Thoracic aorta (tissue), 2 donors: ENCODE results near the gene CYP27C1. TPM values are rescaled to one million over a fixed set of nuclear protein-coding genes. Genes with fewer than 3 reads are reported as not detected.

Experiments
- ATAC-seq: fragments of 150-250 bp; one replicate; pipeline ENCODE4 v1.8.0; 2017; ENCODE audit warnings: low read depth; ENCODE audit not compliant: insufficient number of reproducible peaks, low FRiP score
- DNase-seq: peaks from one replicate; pipeline ENCODE4 v3.0.0-alpha.2; 2020; ENCODE audit warnings: low spot score
- H3K27ac ChIP-seq, 2 donors: fragments of 200-600 bp; sonication (generic); 1 replicate in 1 of 2; 2 replicates in 1 of 2; pipeline ENCODE4 v1.5.1; 2016; ENCODE audit warnings: mild to moderate bottlenecking in 2 of 2, moderate library complexity in 2 of 2
- H3K27me3 ChIP-seq: fragments of 200-600 bp; sonication (generic); replicated peaks from 2 replicates; pipeline ENCODE4 v1.6.0; 2016; ENCODE audit warnings: mild to moderate bottlenecking; ENCODE audit not compliant: insufficient read depth
- H3K36me3 ChIP-seq: fragments of 200-600 bp; sonication (generic); one replicate; pipeline ENCODE4 v1.5.1; 2016
- H3K4me1 ChIP-seq, 2 donors: fragments of 200-600 bp; sonication (generic); 1 replicate in 1 of 2; 2 replicates in 1 of 2; pipeline versions ENCODE4 v1.5.1 to v1.6.0; 2016; ENCODE audit warnings: low read depth in 2 of 2, mild to moderate bottlenecking in 1 of 2; ENCODE audit not compliant: control insufficient read depth in 1 of 2
- H3K4me3 ChIP-seq: fragments of 200-600 bp; sonication (generic); 2 replicates; pipeline ENCODE4 v1.5.1; 2016; ENCODE audit warnings: mild to moderate bottlenecking
- H3K9me3 ChIP-seq: fragments of 200-600 bp; sonication (generic); 2 replicates; pipeline ENCODE4 v1.5.1; 2016
- total RNA-seq, 2 donors: library from RNA; depleted of rRNA; stranded (reverse); fragments of >200 nt; gene quantifications; one replicate each; pipeline versions ENCODE4 v1.1.0 to v1.2.3, GENCODE V29; 2016
- TF ChIP-seq, protein P1 (sequence below): fragments of 200-600 bp; sonication (generic); IDR thresholded peaks from one replicate; pipeline ENCODE4 v1.5.1; 2019; ENCODE audit warnings: antibody characterized with exemption

CYP27C1 gene
- total RNA-seq, 2 donors from 2014 or later: 0.35 TPM; not detected in 1

GRCh38 chr2:127175041-127175721, 44.9 kb downstream of the CYP27C1 start:
- ATAC-seq: no peak
- no peaks in the 10 kb centered on the region for H3K9me3 ChIP-seq
- no peaks in the 10 kb centered on the region for H3K36me3 ChIP-seq
- no peak overlapping the region for H3K4me3 ChIP-seq
- H3K27ac ChIP-seq: no peak overlapping the region
- TF ChIP-seq, protein P1, sequence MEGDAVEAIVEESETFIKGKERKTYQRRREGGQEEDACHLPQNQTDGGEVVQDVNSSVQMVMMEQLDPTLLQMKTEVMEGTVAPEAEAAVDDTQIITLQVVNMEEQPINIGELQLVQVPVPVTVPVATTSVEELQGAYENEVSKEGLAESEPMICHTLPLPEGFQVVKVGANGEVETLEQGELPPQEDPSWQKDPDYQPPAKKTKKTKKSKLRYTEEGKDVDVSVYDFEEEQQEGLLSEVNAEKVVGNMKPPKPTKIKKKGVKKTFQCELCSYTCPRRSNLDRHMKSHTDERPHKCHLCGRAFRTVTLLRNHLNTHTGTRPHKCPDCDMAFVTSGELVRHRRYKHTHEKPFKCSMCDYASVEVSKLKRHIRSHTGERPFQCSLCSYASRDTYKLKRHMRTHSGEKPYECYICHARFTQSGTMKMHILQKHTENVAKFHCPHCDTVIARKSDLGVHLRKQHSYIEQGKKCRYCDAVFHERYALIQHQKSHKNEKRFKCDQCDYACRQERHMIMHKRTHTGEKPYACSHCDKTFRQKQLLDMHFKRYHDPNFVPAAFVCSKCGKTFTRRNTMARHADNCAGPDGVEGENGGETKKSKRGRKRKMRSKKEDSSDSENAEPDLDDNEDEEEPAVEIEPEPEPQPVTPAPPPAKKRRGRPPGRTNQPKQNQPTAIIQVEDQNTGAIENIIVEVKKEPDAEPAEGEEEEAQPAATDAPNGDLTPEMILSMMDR: no peak
- no peaks in the 10 kb centered on the region for H3K27me3 ChIP-seq
- no peak for DNase-seq
- peaks cover 0 to 19% of the 10 kb centered on the region in 2 donors for H3K4me1 ChIP-seq

- H3K4me3 ChIP-seq: no peak overlapping the region
Observed at GRCh38 chr2:127174640-127175039, 45.5 kb downstream of the CYP27C1 start.

GRCh38 chr2:127174136-127174535, 46.0 kb downstream of the CYP27C1 start:
- Histone ChIP-seq H3K27ac (no peak overlapping the region), H3K9me3 (no peaks in the 10 kb centered on the region), H3K4me1 (peaks cover 0 to 19% of the 10 kb centered on the region in 2 donors), H3K36me3 (no peaks in the 10 kb centered on the region), H3K4me3 (no peak overlapping the region), H3K27me3 (no peaks in the 10 kb centered on the region)
- ATAC-seq: no peak
- TF ChIP-seq, protein P1: no peak
- no peak for DNase-seq

More at GRCh38 chr2:127174640-127175039, 45.5 kb downstream of the CYP27C1 start:
- H3K27ac ChIP-seq: no peak overlapping the region
- ATAC-seq: no peak
- H3K27me3 ChIP-seq: no peaks in the 10 kb centered on the region
- DNase-seq: no peak
- no peaks in the 10 kb centered on the region for H3K9me3 ChIP-seq
- TF ChIP-seq, protein P1: no peak
- H3K4me1 ChIP-seq: peaks cover 0 to 19% of the 10 kb centered on the region in 2 donors
- no peaks in the 10 kb centered on the region for H3K36me3 ChIP-seq

GRCh38 chr2:127173057-127173456, 47.0 kb downstream of the CYP27C1 start:
- Histone ChIP-seq H3K27ac (no peak overlapping the region), H3K9me3 (no peaks in the 10 kb centered on the region), H3K27me3 (no peaks in the 10 kb centered on the region), H3K4me1 (peaks cover 0 to 19% of the 10 kb centered on the region in 2 donors), H3K4me3 (no peak overlapping the region), H3K36me3 (no peaks in the 10 kb centered on the region)
- DNase-seq (no peak), ATAC-seq (no peak)
- TF ChIP-seq, protein P1: no peak

DNA sequence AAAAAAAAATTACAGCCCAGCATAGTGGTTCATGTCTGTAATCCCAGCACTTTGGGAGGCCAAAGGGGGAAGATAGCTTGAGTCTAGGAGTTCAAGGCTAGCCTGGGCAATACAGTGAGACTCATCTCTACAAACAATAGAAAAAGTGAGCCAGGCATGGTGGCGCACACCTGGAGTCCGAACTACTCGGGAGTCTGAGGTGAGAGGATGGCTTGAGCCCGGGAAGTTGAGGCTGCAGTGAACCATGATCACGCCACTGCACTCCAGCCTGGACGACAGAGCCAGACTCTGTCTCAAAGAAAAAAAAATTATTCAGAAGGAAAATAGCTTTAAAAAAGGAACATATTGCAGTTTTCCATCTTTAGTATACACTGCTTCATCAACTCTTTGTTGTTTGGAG, 47.8 kb downstream of the CYP27C1 start:
- Histone ChIP-seq H3K4me3 (no peak overlapping the region), H3K4me1 (peaks cover 0 to 19% of the 10 kb centered on the region in 2 donors), H3K9me3 (no peaks in the 10 kb centered on the region), H3K27me3 (no peaks in the 10 kb centered on the region), H3K36me3 (no peaks in the 10 kb centered on the region), H3K27ac (no peak overlapping the region)
- ATAC-seq (no peak), DNase-seq (no peak)
- TF ChIP-seq, protein P1: no peak
